Thoracic aorta (tissue), 2 donors: ENCODE results near the gene C4orf51. TPM values are rescaled to one million over a fixed set of nuclear protein-coding genes. Genes with fewer than 3 reads are reported as not detected.

ENCODE experiments used
- ATAC-seq: fragments of 150-250 bp; one replicate; pipeline ENCODE4 v1.8.0; 2017; ENCODE audit warnings: low read depth; ENCODE audit not compliant: insufficient number of reproducible peaks, low FRiP score
- DNase-seq: peaks from one replicate; pipeline ENCODE4 v3.0.0-alpha.2; 2020; ENCODE audit warnings: low spot score
- H3K27ac ChIP-seq, 2 donors: fragments of 200-600 bp; sonication (generic); 1 replicate in 1 of 2; 2 replicates in 1 of 2; pipeline ENCODE4 v1.5.1; 2016; ENCODE audit warnings: mild to moderate bottlenecking in 2 of 2, moderate library complexity in 2 of 2
- H3K27me3 ChIP-seq: fragments of 200-600 bp; sonication (generic); replicated peaks from 2 replicates; pipeline ENCODE4 v1.6.0; 2016; ENCODE audit warnings: mild to moderate bottlenecking; ENCODE audit not compliant: insufficient read depth
- H3K36me3 ChIP-seq: fragments of 200-600 bp; sonication (generic); one replicate; pipeline ENCODE4 v1.5.1; 2016
- H3K4me1 ChIP-seq, 2 donors: fragments of 200-600 bp; sonication (generic); 1 replicate in 1 of 2; 2 replicates in 1 of 2; pipeline versions ENCODE4 v1.5.1 to v1.6.0; 2016; ENCODE audit warnings: low read depth in 2 of 2, mild to moderate bottlenecking in 1 of 2; ENCODE audit not compliant: control insufficient read depth in 1 of 2
- H3K4me3 ChIP-seq: fragments of 200-600 bp; sonication (generic); 2 replicates; pipeline ENCODE4 v1.5.1; 2016; ENCODE audit warnings: mild to moderate bottlenecking
- H3K9me3 ChIP-seq: fragments of 200-600 bp; sonication (generic); 2 replicates; pipeline ENCODE4 v1.5.1; 2016
- CTCF ChIP-seq: fragments of 200-600 bp; sonication (generic); IDR thresholded peaks from one replicate; pipeline ENCODE4 v1.5.1; 2019; ENCODE audit warnings: antibody characterized with exemption
- total RNA-seq, 2 donors: library from RNA; depleted of rRNA; stranded (reverse); fragments of >200 nt; gene quantifications; one replicate each; pipeline versions ENCODE4 v1.1.0 to v1.2.3, GENCODE V29; 2016

C4orf51 gene
- total RNA-seq, 2 donors from 2014 or later = not detected

GRCh38 chr4:145670422-145670821 lies 9.5 kb upstream of the C4orf51 start:
- Histone ChIP-seq H3K4me1 (no peaks in the 10 kb centered on the region), H3K4me3 (no peak overlapping the region), H3K9me3 (no peaks in the 10 kb centered on the region), H3K27me3 (no peaks in the 10 kb centered on the region), H3K36me3 (no peaks in the 10 kb centered on the region), H3K27ac (no peak overlapping the region)
- no peak for ATAC-seq
- no peak for DNase-seq
- no peak for TF ChIP-seq CTCF

DNA sequence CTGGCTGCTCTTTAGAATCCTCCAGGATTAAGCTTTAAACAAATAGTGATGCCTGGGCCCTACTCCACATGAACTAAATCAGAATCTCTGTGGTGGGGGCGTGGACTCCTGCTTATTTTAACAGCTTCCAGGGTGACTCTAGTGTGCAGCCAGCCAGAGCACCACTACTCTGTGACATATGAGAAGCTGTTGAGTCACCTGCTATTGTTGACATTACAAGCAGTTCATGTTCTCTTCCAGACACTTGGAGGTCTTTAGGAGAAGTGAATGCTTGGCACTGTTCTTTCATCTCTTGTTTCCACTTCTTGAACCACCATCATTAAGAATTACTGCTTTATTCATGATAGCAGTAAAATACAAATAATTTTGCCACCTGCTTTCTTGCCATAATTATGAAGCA lies 426 bp upstream of the C4orf51 start:
- Histone ChIP-seq H3K4me3 (no peak overlapping the region), H3K9me3 (peaks cover 3% of the 10 kb centered on the region), H3K36me3 (no peaks in the 10 kb centered on the region), H3K27me3 (no peaks in the 10 kb centered on the region), H3K27ac (peak overlapping the region; percentile 17 to 38), H3K4me1 (peaks cover 9 to 19% of the 10 kb centered on the region in 2 donors)
- DNase-seq (peak; percentile 60), ATAC-seq (peak; percentile 89)
- TF ChIP-seq CTCF = no peak

- DNase-seq = no peak
- Histone ChIP-seq H3K9me3 (peaks cover 3% of the 10 kb centered on the region), H3K27ac (no peak overlapping the region), H3K4me3 (no peak overlapping the region), H3K36me3 (no peaks in the 10 kb centered on the region), H3K27me3 (no peaks in the 10 kb centered on the region), H3K4me1 (peaks cover 9 to 19% of the 10 kb centered on the region in 2 donors)
- TF ChIP-seq CTCF = no peak
- no peak for ATAC-seq
Observed at GRCh38 chr4:145680902-145681301, 956 bp downstream of the C4orf51 start.

GRCh38 chr4:145681518-145681917 lies 1.6 kb downstream of the C4orf51 start:
- no peak for DNase-seq
- Histone ChIP-seq H3K27ac (no peak overlapping the region), H3K9me3 (peaks cover 3% of the 10 kb centered on the region), H3K4me1 (peaks cover 9 to 19% of the 10 kb centered on the region in 2 donors), H3K4me3 (no peak overlapping the region), H3K36me3 (no peaks in the 10 kb centered on the region), H3K27me3 (no peaks in the 10 kb centered on the region)
- no peak for TF ChIP-seq CTCF
- ATAC-seq = no peak

DNA sequence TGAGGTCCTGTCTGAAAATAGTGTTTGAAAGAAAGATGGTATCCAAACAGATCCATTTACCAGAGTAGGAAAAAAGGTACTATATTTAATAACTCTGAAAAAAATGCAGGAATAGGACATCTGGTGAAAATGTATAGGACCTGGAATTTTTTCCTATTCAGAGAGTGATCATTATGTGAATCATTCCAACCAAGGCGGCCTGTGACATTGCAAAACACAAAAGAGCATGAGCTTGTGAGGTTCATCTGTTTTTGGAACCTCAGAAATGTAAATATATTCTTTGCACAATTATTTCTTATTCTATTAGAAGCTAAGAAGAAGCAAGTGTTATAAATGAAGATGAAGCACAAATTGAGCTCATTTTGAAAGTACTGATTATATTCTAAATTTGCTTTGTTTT lies 2.0 kb downstream of the C4orf51 start:
- Histone ChIP-seq H3K4me1 (peaks cover 9 to 19% of the 10 kb centered on the region in 2 donors), H3K4me3 (no peak overlapping the region), H3K27ac (no peak overlapping the region), H3K36me3 (no peaks in the 10 kb centered on the region), H3K27me3 (no peaks in the 10 kb centered on the region), H3K9me3 (peaks cover 3% of the 10 kb centered on the region)
- ATAC-seq (no peak), DNase-seq (no peak)
- TF ChIP-seq CTCF = no peak
